Neural crest cell (in vitro differentiated cells): ENCODE results near the gene TMEM259. TPM values are rescaled to one million over a fixed set of nuclear protein-coding genes. Genes with fewer than 3 reads are reported as not detected.

ENCODE experiments used
- DNase-seq: peaks from one replicate; pipeline ENCODE4 v3.0.0; 2021; ENCODE audit warnings: low read depth, mixed read lengths, low spot score
- H3K27ac Mint-ChIP-seq: one replicate; pipeline ENCODE4 v1.8.0; 2021; ENCODE audit warnings: mild to moderate bottlenecking, mixed read lengths; ENCODE audit not compliant: unreplicated experiment
- H3K27me3 Mint-ChIP-seq: 2 replicates; pipeline ENCODE4 v1.8.0; 2021; ENCODE audit warnings: low read depth, mild to moderate bottlenecking, mixed read lengths
- H3K36me3 Mint-ChIP-seq: 2 replicates; pipeline ENCODE4 v1.8.0; 2021; ENCODE audit warnings: low read depth, mild to moderate bottlenecking, mixed read lengths
- H3K4me1 Mint-ChIP-seq: 2 replicates; pipeline ENCODE4 v1.8.0; 2021; ENCODE audit warnings: mixed read lengths
- H3K4me3 Mint-ChIP-seq: one replicate; pipeline ENCODE4 v1.8.0; 2021; ENCODE audit warnings: mild to moderate bottlenecking, mixed read lengths
- H3K9me3 Mint-ChIP-seq: 2 replicates; pipeline ENCODE4 v1.8.0; 2021; ENCODE audit warnings: mixed read lengths
- total RNA-seq: library from RNA; stranded (reverse); gene quantifications from 2 replicates; pipeline ENCODE4 v1.2.1, GENCODE V29; 2021
- TF ChIP-seq, protein P1 (sequence below): fragments of 200-600 bp; sonication (generic); conservative IDR thresholded peaks from 2 replicates; pipeline ENCODE4 v1.5.0; 2021; ENCODE audit warnings: antibody characterized with exemption, mild to moderate bottlenecking

TMEM259 gene
- total RNA-seq, 1 donor from 2014 or later: 170 TPM

DNA sequence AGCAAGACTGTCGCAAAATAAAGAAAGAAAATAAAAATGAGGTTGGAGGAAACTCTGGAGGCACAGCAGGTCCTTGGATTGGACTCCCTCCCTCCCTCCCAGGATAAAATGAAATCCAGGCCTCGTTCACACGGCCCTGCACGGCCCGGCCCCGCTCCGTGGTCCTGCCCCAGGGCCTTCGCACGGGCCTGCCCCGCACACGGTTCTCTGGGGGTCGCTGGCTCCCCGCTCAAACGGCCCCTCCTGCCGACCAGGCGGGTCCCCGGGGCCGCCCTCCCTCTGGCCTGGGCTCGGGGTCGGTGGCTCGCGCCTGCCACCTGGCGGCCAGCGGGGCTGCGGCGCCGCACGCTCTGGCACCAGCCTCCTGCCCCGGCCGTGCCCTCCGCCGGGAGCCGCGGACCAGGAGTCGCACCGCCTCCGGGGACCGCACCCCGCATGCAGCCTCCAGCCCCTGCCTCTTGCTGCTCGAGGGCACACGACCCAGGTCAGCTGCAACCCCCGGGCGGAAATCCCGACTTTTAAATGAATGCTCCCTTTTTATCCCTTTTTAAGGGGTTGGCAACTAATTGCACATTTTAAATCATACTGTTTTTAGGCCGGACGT, 38.3 kb downstream of the TMEM259 start:
- peak; percentile 82 for DNase-seq
- H3K9me3 Mint-ChIP-seq: no peaks in the 10 kb centered on the region
- H3K4me1 Mint-ChIP-seq: peaks cover 23% of the 10 kb centered on the region
- H3K27ac Mint-ChIP-seq: no peak overlapping the region
- TF ChIP-seq, protein P1, sequence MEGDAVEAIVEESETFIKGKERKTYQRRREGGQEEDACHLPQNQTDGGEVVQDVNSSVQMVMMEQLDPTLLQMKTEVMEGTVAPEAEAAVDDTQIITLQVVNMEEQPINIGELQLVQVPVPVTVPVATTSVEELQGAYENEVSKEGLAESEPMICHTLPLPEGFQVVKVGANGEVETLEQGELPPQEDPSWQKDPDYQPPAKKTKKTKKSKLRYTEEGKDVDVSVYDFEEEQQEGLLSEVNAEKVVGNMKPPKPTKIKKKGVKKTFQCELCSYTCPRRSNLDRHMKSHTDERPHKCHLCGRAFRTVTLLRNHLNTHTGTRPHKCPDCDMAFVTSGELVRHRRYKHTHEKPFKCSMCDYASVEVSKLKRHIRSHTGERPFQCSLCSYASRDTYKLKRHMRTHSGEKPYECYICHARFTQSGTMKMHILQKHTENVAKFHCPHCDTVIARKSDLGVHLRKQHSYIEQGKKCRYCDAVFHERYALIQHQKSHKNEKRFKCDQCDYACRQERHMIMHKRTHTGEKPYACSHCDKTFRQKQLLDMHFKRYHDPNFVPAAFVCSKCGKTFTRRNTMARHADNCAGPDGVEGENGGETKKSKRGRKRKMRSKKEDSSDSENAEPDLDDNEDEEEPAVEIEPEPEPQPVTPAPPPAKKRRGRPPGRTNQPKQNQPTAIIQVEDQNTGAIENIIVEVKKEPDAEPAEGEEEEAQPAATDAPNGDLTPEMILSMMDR: peak; percentile 96
- H3K36me3 Mint-ChIP-seq: no peaks in the 10 kb centered on the region
- peaks cover 10% of the 10 kb centered on the region for H3K27me3 Mint-ChIP-seq
- H3K4me3 Mint-ChIP-seq: peak overlapping the region; percentile 56

DNA sequence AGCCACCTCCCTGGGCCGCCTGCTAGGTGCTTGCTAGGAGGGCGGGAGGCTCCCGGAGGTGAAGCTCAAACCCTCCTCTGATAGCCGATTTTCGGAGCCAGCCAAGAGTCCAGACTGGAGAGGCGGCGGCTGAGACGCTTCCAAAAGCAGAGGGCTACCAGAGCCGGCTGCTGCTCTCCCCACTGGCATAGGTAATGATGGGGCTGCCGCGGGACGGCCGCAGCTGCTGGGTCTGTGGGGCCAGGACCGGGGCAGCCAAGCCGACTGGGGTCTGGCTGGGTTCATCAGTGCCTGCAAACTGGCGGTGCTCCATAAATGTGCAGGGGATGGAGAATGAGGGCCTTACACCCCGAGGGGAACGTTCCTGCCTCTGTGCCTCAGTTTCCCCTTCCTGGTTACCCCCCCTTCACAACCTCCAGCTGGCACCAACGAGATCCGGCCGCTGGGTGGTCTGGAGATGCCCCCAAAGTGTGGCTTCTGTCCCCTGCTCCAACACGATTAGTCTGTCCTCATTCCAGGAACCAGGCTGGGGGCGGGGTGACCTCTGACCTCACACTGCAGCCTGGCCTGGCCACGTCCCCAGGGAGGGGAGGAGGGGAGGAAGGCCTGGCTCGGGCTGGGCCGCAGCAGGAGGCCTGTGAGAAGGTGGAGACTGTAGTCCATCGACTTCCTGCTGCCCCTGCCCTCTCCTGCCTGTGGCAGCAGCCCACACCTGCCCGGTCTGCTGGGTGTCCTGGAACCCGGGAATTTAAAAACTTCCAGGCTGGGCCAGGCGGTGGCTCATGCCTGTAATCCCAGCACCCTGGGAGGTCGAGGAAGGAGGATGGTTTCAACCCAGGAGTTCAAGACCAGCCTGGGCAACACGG, 40.6 kb downstream of the TMEM259 start:
- TF ChIP-seq, protein P1: no peak
- peak; percentile 80 for DNase-seq
- H3K9me3 Mint-ChIP-seq: no peaks in the 10 kb centered on the region
- no peaks in the 10 kb centered on the region for H3K36me3 Mint-ChIP-seq
- H3K4me1 Mint-ChIP-seq: peaks cover 19% of the 10 kb centered on the region
- peak overlapping the region; percentile 84 for H3K27ac Mint-ChIP-seq
- peaks cover 8% of the 10 kb centered on the region for H3K27me3 Mint-ChIP-seq
- H3K4me3 Mint-ChIP-seq: peak overlapping the region; percentile 79

DNA sequence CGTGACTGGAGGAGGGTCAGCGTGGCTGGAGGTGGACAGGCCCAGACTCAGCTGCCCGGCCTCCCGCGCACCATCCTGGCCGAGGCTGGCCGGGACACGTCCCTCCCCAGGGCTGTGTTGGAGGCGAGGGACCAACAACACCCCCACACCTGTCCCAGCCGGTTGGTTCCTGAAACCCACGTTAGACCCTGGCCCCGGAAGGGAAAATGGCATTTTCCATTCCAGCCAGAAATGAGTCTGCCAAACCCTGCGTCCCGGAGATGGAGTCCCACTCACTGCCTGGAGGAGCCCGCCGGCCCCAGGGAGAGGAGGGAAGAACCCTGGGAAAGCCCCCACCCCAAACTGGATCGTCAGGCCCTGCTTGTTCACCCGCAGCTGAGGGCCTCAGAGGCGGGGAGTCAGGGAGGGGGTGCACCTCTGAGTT, 41.6 kb downstream of the TMEM259 start:
- H3K4me3 Mint-ChIP-seq: no peak overlapping the region
- TF ChIP-seq, protein P1: no peak
- H3K27me3 Mint-ChIP-seq: peaks cover 3% of the 10 kb centered on the region
- H3K36me3 Mint-ChIP-seq: no peaks in the 10 kb centered on the region
- H3K4me1 Mint-ChIP-seq: peaks cover 10% of the 10 kb centered on the region
- H3K27ac Mint-ChIP-seq: no peak overlapping the region
- no peak for DNase-seq
- H3K9me3 Mint-ChIP-seq: no peaks in the 10 kb centered on the region

DNA sequence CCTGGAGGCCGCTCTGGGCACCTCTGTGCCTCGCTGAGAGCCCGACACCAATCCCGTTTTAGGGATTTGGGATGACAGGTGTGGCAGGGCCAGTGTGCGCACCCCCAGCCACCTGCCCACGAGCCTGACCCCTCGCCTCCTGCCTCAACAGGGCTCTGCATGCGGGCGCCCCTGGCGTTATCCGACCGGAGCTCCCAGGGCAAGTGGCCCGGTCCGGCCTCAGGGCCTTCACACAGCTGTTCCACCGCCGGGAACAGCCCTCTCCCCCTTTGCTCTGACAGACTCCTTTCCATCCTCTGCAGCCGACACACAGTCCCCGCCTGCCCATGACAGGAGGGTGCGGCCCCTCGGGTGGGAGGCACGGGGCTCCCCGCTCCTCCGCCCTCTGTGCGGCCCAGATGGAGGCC, 43.9 kb downstream of the TMEM259 start:
- TF ChIP-seq, protein P1: no peak
- peaks cover 8% of the 10 kb centered on the region for H3K4me1 Mint-ChIP-seq
- H3K9me3 Mint-ChIP-seq: no peaks in the 10 kb centered on the region
- no peak for DNase-seq
- H3K27me3 Mint-ChIP-seq: peaks cover 3% of the 10 kb centered on the region
- H3K36me3 Mint-ChIP-seq: peaks cover 4% of the 10 kb centered on the region
- H3K27ac Mint-ChIP-seq: no peak overlapping the region
- no peak overlapping the region for H3K4me3 Mint-ChIP-seq

DNA sequence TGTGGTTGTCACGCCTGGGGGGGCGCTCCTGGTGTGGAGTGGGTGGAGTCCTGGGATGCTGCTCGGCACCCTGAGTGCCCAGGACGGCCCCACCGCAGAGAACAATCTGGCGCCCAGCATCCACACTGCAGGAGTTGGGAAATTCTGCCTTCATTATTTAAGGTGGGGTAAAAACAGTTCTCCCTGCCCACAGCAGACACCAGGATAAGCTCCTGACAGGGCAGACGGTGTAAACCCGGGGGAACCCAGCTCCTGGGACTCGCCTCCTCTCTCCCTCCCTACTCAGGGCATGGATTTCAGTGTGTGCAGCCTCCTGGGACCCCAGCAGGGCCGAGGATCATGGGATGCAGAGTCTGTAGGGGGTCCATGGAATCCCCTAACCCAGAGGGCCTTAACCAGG, 44.4 kb downstream of the TMEM259 start:
- peaks cover 4% of the 10 kb centered on the region for H3K36me3 Mint-ChIP-seq
- no peak overlapping the region for H3K27ac Mint-ChIP-seq
- H3K27me3 Mint-ChIP-seq: peaks cover 3% of the 10 kb centered on the region
- H3K4me1 Mint-ChIP-seq: peaks cover 8% of the 10 kb centered on the region
- no peak for DNase-seq
- H3K4me3 Mint-ChIP-seq: no peak overlapping the region
- no peaks in the 10 kb centered on the region for H3K9me3 Mint-ChIP-seq
- TF ChIP-seq, protein P1: no peak
